Embryonic facial prominence (tissue), 1 donor: ENCODE measurements around the gene AP3D1.
A peak's percentile ranks its signal among the peaks of the same experiment; 100 is the strongest.
"Not testable (repeated sequence)": the region's sequence is repeated elsewhere in the genome, so short reads cannot be mapped to it uniquely, and the experiment has no call there.

Source experiments
- DNase-seq: peaks from one replicate; pipeline ENCODE4 v3.0.0-alpha.2; 2016; ENCODE audit errors: extremely low spot score

Gene AP3D1

DNA sequence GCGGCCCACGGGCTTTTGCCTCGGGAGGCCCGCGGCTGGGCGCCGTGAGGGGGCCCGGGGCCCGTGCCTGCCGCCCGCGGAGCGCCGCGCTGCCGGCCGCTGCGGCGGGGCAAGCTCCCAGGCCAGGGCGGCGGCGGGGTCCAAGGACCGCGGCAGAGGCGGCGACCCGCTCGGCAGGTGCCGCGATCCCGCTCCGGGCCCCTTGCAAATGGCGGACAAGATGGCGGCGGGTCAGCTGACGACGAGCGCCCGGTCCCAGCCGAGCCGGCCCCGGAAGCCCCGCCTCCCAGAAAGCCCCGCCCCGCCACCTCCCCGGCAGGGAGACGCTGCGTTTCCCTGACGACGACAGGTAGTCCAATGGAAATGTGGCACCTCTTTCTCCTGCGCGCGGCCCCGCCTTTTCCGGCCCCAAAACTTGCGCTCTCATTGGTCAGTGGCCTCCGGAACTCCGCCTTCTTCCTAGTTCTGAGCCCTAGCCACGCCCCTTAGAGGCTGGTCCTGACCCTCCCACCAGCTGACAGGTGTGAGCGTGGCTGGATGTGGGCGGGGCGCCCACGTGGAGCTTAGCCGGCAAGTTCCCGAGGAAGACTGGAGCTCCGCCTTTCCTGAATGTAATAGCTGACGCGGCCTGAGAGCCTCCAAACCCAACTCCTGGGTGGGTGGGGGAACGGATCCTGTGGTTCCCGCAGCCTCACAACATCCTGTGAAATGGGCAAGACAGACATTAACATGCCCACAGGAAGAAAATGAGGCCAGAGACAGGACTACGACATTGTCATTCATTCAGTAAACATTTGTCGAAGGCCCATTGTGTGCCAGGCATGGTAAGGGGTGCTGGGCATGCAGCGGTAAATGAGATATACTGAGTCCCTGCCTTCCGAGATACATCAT, at the start of gene AP3D1:
AP3D1 (minus strand) TSS at position 228 of the 891 bp plus-strand sequence. CDS start 232 bp downstream, outside the sequence.
- peak; percentile 99 for DNase-seq

DNA sequence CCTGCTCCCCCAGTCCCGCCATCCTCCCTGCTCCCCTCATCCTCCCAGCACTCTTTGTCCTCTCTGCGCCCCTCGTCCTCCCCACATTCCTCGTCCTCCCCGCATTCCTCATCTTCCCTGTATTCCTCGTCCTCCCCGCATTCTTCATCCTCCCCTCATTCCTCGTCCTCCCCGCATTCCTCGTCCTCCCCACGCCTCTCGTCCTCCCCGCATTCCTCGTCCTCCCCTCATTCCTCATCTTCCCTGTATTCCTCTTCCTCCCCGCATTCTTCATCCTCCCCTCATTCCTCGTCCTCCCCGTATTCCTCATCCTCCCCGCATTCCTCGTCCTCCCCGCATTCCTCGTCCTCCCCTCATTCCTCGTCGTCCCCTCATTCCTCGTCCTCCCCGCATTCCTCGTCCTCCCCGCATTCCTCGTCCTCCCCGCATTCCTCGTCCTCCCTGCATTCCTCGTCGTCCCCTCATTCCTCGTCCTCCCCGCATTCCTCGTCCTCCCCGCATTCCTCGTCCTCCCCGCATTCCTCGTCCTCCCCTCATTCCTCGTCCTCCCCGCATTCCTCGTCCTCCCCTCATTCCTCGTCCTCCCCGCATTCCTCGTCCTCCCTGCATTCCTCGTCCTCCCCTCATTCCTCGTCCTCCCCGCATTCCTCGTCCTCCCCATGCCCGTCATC, 49.4 kb upstream of the AP3D1 start:
- DNase-seq: not testable (repeated sequence)

DNA sequence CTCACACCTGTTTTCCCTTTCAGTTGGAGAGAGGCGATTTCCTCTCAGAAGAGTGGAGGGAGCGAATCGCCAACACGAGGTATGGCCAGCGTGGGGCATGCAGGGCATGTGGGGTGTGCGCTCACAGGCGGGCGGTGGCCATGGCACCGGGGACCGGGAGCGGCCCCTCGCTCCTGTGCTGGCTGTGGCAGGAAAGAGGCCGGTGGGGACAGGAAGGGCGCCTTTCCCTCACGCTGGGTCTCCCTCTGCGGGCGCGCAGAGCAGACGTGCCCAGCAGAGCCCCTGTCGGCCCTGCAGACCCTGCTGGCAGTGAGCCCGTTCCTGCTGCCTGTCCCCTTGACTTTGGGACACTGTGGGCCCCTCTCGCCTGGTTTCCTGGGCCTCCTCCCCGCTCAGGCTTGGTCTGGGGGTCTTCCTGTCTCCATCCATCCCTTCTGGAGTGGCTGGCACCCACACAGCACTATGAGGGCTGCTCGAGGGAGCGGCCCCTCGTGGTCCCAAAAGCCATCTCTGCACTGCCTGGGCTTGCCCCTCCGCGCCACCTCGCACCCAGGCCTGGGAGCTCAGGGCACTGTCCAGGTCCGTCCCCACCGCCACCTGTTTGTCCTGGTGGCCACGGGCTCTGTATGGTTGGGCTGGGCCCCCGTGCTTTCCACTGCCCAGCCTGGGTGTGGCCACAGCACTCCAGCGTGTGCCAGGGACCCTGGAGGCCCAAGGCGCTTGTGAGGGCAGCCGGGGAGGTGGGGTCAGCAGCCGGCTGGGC, 48.7 kb upstream of the AP3D1 start:
- no peak for DNase-seq

GRCh38 chr19:2199215-2199614, 47.8 kb upstream of the AP3D1 start:
- no peak for DNase-seq

DNA sequence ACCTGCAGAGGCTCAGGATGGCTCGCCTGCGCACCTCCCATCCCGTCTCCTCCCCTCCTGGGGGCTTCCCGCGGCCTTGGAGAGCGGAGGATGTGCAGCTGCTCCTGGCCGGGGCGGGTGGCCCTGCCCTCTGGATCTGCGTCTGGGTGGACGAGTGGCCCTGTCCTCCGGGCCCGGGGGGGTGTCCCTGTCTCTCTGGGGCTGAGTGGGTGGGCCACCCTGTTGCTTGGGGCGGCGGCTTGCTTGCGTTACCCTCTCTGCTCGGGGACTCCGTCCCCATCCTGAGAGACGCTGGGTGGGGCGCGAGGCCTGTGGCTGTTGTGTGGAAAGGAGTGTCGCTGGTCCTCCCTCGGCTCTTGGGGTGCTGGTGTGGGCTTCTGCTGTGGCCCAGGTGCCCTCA, 47.0 kb upstream of the AP3D1 start:
- no peak for DNase-seq

GRCh38 chr19:2197270-2197669, 45.9 kb upstream of the AP3D1 start:
- DNase-seq: no peak

DNA sequence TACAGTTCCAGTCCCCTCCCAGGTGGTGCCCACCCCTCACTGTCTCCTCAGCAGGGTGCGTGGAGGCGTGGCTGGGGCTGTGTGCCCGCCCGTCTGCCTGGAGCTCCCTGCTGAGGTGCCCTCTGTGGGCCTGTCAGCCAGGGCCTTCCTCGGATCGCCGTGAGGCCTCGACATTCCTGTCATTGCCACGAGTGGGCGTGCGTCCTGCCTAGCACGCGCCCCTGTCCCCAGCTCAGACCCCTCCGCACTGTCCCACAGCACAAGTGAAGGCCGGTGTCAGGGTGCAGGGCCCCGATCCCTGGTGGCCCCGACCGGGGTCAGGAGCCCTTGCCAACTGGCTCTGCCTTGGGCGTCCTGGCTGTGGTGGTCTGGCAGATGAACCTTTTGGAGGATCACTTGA, 44.5 kb upstream of the AP3D1 start:
- DNase-seq: no peak

DNA sequence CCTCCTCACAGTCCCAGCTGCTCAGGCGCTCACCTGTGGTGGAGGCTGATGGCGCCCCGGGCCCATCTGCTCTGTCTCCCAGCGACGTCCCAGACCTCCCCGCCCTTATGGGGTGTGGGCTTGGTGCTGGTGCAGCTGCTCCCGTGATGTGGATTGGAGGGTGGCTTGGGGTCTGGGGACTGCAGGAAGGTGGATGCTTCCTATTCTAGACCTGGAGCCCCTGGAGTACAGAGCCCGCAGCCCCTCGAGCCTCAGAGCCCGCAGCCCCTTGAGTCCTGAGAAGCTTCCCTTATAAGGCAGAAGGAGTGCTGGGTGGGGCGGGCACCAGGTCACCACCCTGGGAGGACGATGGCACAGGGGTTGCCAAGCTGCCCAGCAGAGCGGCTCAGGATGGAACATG, 44.0 kb upstream of the AP3D1 start:
- no peak for DNase-seq

GRCh38 chr19:2194513-2195078, 43.2 kb upstream of the AP3D1 start:
- no peak for DNase-seq

DNA sequence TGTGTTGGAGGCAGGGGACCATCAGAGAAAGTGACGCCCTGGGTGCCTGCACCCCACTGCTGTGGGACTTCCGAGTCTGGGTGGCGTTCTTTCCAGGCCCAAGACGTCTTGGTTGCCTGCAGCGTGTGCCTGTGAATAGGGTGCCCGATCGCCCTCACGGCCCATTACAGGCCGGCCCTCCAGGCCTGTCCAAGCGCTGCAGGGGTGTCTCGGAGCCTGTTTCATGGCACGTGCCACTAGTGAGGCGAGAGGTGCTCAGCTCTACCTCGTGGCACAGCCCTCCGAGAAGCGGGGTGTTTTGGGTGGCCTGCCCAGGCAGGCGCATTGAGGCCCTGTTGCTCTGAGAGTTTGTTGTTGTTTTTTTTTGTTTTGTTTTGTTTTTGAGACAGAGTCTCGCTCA, 42.4 kb upstream of the AP3D1 start:
- DNase-seq: no peak

GRCh38 chr19:2192862-2193261, 41.5 kb upstream of the AP3D1 start:
- DNase-seq: no peak

GRCh38 chr19:2191456-2192310, 40.3 kb upstream of the AP3D1 start:
- no peak for DNase-seq

GRCh38 chr19:2190848-2191455, 39.6 kb upstream of the AP3D1 start:
- DNase-seq: no peak

DNA sequence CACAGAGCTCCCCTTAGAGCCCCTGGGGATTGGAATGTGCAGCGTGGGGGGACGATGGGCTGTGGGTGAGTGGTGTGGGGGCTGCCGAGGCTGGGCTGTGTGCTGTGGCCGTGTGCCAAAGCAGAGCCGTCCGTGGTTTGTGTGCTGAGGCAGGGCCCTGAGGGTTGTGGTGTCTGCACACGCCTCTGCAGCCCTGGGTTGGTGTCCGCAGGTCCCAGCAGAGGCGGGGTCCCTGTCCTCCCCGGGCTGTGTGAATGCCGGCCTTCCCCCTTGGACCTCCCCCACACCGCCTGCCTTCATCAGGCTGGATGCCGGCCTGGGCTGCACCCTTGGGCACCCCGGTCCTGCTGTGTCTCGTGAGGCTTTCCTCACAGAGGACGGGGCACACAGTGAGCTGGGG, 38.5 kb upstream of the AP3D1 start:
- no peak for DNase-seq

GRCh38 chr19:2188708-2189385, 37.5 kb upstream of the AP3D1 start:
- no peak for DNase-seq

GRCh38 chr19:2187159-2187558, 35.8 kb upstream of the AP3D1 start:
- DNase-seq: no peak

DNA sequence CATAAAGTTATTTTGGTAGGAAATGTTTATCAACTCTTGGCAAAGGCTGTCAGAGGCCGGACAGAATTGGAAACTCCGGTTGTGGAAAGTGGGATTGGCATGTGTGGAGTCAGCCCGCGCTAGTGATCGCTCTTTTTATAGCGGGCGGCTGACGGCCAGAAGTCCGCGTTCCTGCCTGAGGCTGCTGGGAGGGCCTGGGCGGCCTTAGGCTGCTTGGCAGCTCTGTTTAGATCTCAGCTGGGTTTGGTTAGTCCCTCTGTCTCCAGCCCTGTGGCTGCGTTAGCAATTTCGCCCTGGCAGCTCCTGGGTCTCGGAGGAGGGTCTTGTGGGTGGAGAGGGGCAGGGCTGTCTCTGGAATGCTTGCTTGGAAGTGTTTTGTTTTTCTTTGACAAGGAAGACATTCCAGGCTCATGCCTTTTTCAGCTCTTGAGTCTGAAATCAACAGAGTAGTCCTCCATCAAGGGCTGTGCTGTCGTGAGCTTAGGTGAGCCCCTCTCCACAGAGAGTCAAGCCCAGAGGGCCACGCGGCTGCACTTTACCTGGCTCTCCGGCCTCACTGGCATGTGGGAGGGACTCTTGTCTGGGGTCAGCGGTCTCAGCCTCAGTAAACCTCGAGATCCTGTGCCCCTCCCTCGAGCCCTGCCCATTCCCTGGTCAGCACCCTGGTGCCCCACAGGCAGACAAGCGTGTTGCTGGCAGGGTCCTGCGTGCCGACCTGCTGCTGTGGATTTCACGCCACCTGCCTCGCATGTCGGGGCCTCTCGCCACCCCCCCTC, 34.9 kb upstream of the AP3D1 start:
- DNase-seq: peak; percentile 68

DNA sequence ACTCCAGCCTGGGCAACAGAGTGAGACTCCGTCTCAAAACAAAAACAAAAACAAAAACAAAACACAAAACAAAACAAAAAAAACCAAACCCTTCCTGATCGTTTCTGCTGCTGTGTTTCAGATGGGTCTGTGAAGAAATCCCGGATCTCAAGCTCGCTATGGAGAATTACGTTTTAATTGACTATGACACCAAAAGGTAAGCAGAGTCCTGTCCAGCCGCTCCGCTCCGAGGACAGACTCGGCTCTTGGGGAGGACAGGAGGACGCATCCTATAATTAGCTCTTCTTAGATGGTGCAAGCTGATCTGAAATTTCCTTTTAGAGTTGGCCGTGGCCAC, 34.3 kb upstream of the AP3D1 start:
- DNase-seq: no peak

DNA sequence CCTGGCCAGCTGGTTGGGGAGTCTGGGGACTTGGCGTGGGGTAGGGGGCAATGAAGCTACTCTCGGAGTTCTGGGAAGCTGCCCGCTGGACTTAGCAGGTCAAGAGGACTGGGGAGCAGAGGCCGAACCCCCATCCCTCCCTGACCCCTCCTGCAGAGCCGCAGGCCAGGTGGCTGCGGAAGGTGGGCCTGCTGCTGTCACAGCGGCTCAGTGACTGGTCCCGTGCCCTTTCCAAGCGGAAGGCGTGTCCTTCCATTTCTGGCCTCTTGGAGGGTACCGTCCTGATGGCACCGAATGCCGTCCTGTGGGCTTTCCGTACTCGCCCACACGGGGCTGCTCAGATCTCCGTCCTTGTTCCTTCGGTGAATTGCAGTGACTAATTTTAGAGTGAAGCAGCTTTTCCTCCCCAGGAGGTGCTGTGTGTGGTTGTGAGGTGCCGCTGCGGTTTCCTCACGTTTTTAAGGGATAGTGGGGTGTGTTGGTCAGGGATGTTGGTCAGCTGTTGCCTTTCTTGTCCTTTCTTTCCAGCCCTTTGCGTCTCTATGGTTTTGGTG, 33.1 kb upstream of the AP3D1 start:
- DNase-seq: no peak
